Vagina (tissue), 2 donors: ENCODE results near the gene AKIRIN2.

Experiments used
- POLR2A ChIP-seq, 2 donors: fragments of 450-650 bp; IDR thresholded peaks; one replicate each; pipeline ENCODE4 v1.6.1; 2017; ENCODE audit warnings: antibody characterized with exemption in 2 of 2, mild to moderate bottlenecking in 2 of 2, moderate library complexity in 2 of 2
- POLR2AphosphoS5 ChIP-seq, 2 donors: sonication (generic); formaldehyde crosslinking; IDR thresholded peaks; one replicate each; pipeline ENCODE4 v1.9.0; 2017; ENCODE audit warnings: antibody characterized with exemption in 2 of 2, mild to moderate bottlenecking in 2 of 2, low read depth in 1 of 2; ENCODE audit not compliant: insufficient read depth in 1 of 2

DNA sequence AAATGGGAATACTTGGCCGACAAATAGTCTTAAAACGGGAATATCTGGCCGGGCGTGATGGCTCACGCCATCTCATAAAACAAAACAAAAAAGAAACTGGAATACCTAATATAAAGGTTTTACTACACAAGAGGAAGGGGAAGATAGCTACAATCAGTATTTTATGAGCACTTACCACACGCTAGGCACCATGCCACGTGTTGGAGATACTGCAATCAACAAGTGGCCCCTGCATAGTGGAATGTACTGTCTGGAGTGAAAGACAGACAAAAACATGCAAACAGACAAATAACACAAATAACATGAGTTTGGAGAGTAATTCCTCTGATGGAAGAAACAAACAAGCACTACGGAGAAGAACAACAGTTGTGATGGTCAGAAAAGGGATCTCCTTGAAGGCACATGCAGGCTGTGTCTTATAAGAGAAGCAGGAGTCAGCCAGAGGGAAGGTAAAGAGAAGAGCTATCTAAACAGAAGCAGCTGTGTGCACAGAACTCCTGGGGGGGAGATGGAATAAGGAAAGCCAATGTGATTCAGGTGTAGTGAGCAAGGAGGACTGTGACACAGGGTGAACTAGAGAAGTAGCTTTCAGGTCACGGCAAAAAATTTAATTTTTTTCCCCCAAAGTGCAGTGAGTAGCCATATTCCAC, 39.1 kb upstream of the AKIRIN2 start:
- no peak for TF ChIP-seq POLR2AphosphoS5 (IDR thresholded peaks at IDR 0.05; ENCODE audit: insufficient read depth in 1 of 2, low read depth in 1 of 2)
- TF ChIP-seq POLR2A (IDR thresholded peaks at IDR 0.05): no peak
